Hindlimb muscle (tissue), 1 donor: ENCODE results near the gene HSPB3. TPM values are rescaled to one million over a fixed set of nuclear protein-coding genes. Genes with fewer than 3 reads are reported as not detected.
"Not testable (repeated sequence)": the region's sequence is repeated elsewhere in the genome, so short reads cannot be mapped to it uniquely, and the experiment has no call there.

Source experiments
- DNase-seq: peaks from one replicate; pipeline ENCODE4 v3.0.0-alpha.2; 2013
- polyA plus RNA-seq: library from polyadenylated mRNA; unstranded; fragments of 120-200 nt; gene quantifications from one replicate; pipeline ENCODE4 v1.2.1, GENCODE V29; 2013; ENCODE audit not compliant: insufficient read length

Gene HSPB3, protein sequence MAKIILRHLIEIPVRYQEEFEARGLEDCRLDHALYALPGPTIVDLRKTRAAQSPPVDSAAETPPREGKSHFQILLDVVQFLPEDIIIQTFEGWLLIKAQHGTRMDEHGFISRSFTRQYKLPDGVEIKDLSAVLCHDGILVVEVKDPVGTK
- 123 TPM for polyA plus RNA-seq

- DNase-seq, result peak; percentile 36
Observed at GRCh38 chr5:54455413-54456157, at the start of gene HSPB3. HSPB3 (plus strand) TSS chr5:54455699; CDS start chr5:54455790, 91 bp downstream.

GRCh38 chr5:54411176-54411575 lies 44.3 kb upstream of the HSPB3 start:
- DNase-seq, result no peak

DNA sequence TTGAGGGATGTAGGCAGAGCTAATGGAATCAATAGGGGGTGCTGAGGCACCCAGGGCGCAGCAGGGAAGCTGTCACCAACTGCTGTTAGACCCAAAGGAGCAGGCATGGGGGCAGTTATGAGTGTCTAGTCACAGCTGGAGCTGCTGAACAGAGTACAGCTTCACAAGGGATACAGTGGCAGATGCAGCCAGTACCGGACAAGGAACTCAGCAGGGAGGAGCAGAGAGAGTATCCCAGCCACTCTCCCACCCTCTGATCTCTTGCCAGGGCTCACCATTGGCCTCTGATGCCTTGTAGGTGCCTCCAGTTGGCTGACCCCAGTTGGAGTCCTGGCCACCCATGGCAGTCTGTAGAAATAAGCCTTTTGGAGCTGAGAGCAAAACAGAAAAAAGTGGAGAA lies 42.6 kb upstream of the HSPB3 start:
- DNase-seq, result no peak

GRCh38 chr5:54415147-54415546 lies 40.4 kb upstream of the HSPB3 start:
- no peak for DNase-seq

DNA sequence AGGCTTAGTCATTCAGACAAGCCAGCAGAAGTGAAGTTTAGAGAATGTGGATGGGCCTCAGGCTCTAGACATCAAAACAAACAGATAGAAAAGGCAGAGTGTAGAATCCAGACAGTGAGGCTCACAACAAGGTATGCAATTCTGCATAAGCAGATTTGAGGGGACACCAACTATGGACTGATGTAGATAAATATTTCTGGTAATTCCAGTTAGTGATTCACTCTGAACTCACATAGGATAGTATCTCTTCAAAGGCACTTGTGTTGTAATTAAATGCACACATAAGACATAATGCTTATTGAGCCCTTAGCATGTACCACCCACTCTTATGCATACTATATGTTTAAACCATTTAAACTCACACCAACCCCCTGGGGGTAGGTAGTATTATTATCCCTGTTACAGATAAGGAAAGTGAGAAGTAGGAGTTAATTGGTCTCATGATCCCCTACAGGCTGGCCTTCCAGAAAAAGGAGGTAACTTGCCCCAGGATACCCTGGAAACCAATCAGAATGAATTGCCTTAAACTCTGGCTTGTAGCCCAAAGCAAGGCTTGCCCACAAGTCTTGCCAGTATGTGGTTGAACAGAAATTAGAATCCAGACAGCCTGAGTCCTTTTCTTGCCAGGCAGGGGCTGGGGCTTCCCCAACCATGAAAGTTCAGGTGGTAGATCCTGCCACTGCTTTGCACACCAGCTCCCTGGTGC lies 39.5 kb upstream of the HSPB3 start:
- DNase-seq, result no peak

GRCh38 chr5:54419573-54420423 lies 35.7 kb upstream of the HSPB3 start:
- peak; percentile 54 for DNase-seq

DNA sequence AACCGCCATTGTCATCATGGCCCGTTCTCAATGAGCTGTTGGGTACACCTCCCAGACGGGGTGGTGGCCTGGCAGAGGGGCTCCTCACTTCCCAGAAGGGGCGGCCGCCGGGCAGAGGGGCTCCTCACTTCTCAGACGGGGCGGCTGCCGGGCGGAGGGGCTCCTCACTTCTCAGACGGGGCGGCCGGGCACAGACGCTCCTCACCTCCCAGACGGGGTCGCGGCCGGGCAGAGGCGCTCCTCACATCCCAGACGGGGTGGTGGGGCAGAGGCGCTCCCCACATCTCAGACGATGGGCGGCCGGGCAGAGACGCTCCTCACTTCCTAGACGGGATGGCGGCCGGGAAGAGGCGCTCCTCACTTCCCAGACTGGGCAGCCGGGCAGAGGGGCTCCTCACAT lies 35.0 kb upstream of the HSPB3 start:
- not testable (repeated sequence) for DNase-seq

DNA sequence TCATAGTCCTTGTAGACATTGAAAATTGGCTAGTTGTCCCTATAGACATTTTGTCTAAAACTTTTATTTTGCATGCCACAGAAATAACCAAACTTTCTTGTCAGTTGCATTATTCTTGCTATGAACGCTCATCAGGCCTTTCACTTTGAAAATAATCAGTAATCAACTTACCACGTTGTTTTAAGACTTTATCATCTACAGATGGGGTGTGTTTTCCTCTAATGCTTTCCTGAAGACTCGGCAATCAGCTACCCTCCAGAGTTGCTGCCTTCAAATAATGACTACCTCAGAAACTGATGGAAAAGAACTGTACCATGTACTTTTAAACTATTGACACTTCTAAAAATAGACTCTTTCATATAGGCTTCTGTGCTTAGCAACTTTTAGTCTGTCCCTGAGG lies 33.5 kb upstream of the HSPB3 start:
- no peak for DNase-seq

GRCh38 chr5:54425258-54425657 lies 30.2 kb upstream of the HSPB3 start:
- DNase-seq, result no peak

GRCh38 chr5:54426209-54426608 lies 29.3 kb upstream of the HSPB3 start:
- no peak for DNase-seq

GRCh38 chr5:54434650-54435049 lies 20.8 kb upstream of the HSPB3 start:
- not testable (repeated sequence) for DNase-seq

- no peak for DNase-seq
Observed at GRCh38 chr5:54438620-54439389, 16.7 kb upstream of the HSPB3 start.

DNA sequence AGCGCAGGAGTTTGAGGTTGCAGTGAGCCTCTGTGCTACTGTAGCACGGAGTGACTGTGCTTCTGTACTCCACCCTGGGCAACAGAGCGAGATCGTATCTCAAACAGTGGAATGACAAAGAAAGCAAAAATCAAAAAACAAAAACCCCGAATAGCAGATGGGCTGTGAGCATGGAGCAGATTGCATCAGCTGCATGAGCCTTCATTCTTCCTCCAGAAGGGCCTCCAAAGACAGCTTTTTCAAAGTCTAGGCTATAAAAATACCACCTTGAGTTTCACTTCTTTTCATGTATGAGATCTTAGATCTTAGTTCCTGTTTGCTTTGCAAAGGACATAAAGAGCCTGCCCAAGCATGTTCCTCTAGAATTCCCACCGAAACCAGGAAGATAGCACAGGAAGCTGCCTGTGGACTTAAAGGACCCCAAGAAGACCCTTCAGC lies 15.0 kb upstream of the HSPB3 start:
- DNase-seq, result no peak

DNA sequence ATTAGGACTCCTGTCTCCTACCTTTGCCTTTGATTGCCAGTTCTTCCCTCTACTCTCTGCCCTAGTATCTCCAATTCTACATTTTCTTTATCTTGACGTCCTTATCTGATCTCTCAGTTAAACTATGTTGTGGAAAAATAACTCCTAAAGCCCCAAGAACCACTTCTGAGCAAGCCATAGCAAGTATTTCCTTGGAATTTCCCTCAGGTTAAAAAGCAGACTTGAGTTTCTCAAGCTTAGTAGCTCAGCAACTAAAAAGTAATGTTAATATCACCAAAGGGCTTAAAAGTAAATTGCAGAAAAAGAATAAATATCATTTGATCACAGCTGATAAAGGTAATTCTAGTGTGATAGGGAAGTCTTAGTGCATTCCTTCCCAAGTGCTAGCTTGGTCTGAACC lies 13.2 kb upstream of the HSPB3 start:
- DNase-seq, result no peak

DNA sequence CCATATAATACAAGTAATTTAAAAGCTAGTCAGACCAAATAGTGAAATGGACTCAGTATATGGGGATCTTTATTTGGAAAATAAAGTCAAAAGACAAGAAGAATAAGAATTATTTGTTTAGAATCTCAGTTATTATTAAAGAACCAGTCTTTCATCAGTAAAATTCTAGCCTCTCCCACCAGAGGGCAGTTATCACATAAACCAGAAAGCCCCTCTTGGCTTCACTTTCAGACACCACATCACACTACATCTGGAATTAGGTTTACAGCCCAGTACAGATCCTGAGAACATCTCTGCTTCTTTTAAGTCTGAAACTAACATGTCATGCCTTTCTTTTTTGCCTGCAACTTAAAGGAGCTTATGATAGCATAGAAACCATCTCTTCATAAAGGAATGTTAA lies 12.2 kb upstream of the HSPB3 start:
- peak; percentile 54 for DNase-seq

DNA sequence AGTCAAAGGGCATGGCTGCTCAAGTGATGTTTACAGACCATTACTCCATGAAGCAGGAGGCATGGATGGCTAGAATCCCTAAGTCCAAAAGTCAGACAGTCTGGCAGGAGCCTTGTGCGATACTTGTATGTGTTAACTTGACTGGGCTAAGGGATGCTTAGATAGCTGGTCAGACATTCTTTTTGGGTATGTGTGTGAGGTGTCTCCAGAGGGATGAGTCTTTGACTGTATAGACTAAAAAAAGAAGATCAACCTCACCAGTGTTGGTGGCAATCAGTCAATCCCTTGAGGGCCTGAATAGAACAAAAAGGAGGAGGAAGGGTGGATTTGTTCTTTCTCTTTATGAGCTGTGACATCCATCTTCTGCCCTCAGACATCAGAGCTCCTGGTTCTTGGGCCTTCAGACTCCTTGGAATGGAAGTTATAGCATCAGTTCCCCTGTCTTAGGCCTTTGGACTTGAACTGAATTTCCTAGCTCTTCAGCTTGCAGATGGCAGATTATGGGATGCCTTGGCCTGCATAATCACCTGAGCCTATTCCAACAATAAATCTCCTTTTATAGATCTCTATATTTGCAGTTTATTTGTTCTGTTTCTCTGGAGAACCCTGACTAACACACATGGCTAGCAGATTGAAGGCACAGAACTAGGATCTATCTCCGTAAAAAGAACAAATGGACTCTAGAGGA lies 9.7 kb upstream of the HSPB3 start:
- DNase-seq, result peak; percentile 23

- peak; percentile 54 for DNase-seq
Observed at GRCh38 chr5:54446379-54446732, 9.1 kb upstream of the HSPB3 start.

DNA sequence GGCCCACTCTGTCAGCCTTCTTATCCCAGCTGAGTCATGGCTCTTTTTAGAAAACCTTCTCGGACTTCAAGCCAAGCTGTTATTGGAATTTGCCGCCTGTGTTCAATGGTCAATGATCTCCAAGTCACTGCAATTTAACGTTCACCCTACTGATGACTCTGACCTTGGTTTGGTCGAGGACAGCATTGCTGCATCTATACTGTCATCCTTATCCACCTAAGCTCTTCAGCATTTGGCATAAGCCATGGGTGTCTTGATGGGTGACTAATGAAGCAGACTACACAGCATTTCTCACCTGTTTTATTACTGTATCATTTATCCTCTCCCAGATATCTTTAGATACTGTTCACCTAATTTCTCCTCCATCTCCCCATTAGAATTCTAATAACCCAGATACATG lies 5.6 kb upstream of the HSPB3 start:
- DNase-seq, result no peak

DNA sequence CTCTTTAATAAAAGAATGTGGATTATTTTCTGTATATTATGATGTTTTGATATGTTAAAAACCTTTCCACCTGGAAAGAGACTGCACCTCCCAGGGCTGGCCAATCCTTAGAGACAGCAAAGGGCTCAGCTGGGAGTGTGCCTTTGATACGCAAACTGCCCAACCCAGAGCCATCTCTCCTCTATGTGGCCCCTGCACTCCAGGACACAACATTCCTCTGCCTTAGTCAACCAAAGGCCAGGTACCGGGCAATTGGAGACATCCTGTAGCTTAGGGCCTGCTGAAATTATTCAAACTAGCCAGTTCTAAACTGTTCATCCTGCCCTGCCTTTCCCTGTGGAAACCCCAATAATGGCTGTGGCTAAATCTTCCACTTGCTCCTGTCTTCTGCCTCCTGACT lies 5.0 kb upstream of the HSPB3 start:
- DNase-seq, result no peak

GRCh38 chr5:54453046-54453445 lies 2.5 kb upstream of the HSPB3 start:
- DNase-seq, result no peak

- no peak for DNase-seq
Observed at GRCh38 chr5:54454602-54455001, 897 bp upstream of the HSPB3 start.
